Sigmoid colon (tissue), 7 donors: ENCODE data around the gene CLCN7. TPM values are rescaled to one million over a fixed set of nuclear protein-coding genes. Genes with fewer than 3 reads are reported as not detected.

Experiments
- DNase-seq: peaks from one replicate; pipeline ENCODE4 v3.0.0-alpha.2; 2019
- H3K27ac ChIP-seq, 4 donors: fragments of 200-600 bp; sonication (generic); one replicate each; pipeline ENCODE4 v1.5.1; 2016 to 2019; ENCODE audit warnings: mild to moderate bottlenecking in 1 of 4
- H3K27me3 ChIP-seq, 3 donors: fragments of 200-600 bp; sonication (generic); one replicate each; pipeline ENCODE4 v1.5.1; 2019; ENCODE audit warnings: mild to moderate bottlenecking in 1 of 3
- H3K36me3 ChIP-seq, 4 donors: fragments of 200-600 bp; sonication (generic); one replicate each; pipeline ENCODE4 v1.5.1; 2016 to 2019
- H3K4me1 ChIP-seq, 4 donors: fragments of 200-600 bp; sonication (generic); one replicate each; pipeline ENCODE4 v1.5.1; 2017 to 2019
- H3K4me3 ChIP-seq, 4 donors: fragments of 200-600 bp; sonication (generic); one replicate each; pipeline ENCODE4 v1.5.1; 2017 to 2019; ENCODE audit warnings: mild to moderate bottlenecking in 2 of 4, moderate library complexity in 1 of 4
- H3K9me3 ChIP-seq, 4 donors: fragments of 200-600 bp in 3 of 4; sonication (generic) in 3 of 4; one replicate each; pipeline versions ENCODE4 v1.5.1 to v1.6.1; 2013 to 2019
- EP300 ChIP-seq, 4 donors: sonication (generic); formaldehyde crosslinking; IDR thresholded peaks; one replicate each; pipeline ENCODE4 v1.6.1; 2017; ENCODE audit warnings: antibody characterized with exemption in 4 of 4
- POLR2A ChIP-seq, 2 donors: fragments of 450-650 bp; IDR thresholded peaks; one replicate each; pipeline ENCODE4 v1.6.1; 2016; ENCODE audit warnings: antibody characterized with exemption in 2 of 2, mild to moderate bottlenecking in 2 of 2, moderate library complexity in 2 of 2
- POLR2AphosphoS5 ChIP-seq, 4 donors: sonication (generic); formaldehyde crosslinking; IDR thresholded peaks; one replicate each; pipeline ENCODE4 v1.6.1; 2017; ENCODE audit warnings: antibody characterized with exemption in 4 of 4
- WGBS, 2 donors: extraction: QIAGEN DNeasy Blood & Tissue Kit; methylation state at CpG; one replicate each; pipeline ENCODE4 v1.1.7; 2013; 5-methylcytosine and 5-hydroxymethylcytosine counted together
- intact Hi-C: fragments of 100-400 bp; cut with DNase I; formaldehyde crosslinking; loops from one replicate; pipeline ENCODE4 v1.15.1; 2023
- polyA plus RNA-seq, 3 donors: library from polyadenylated mRNA; stranded (reverse); fragments of 200-250 nt; gene quantifications; one replicate each; pipeline ENCODE4 v1.2.3, GENCODE V29; 2013
- total RNA-seq, 4 donors: library from RNA; depleted of rRNA; stranded (reverse); fragments of >200 nt; gene quantifications; one replicate each; pipeline ENCODE4 v1.1.0, GENCODE V29; 2016
- TF ChIP-seq, protein P1 (sequence below), 4 experiments: fragments of 450-650 bp in 3 of 4; fragments of 200-600 bp in 1 of 4; IDR thresholded peaks; one replicate each; pipeline ENCODE4 v1.5.1; 2016 to 2019; ENCODE audit warnings: antibody characterized with exemption in 4 of 4, mild to moderate bottlenecking in 3 of 4, moderate library complexity in 2 of 4
- donor health status: healthy with polysubstance abuse.
- donor health status: Bipolar disorder and iron deficiency.
- donor health status: healthy.

The CLCN7 gene
- total and polyA plus RNA-seq, 7 donors: 4.2 to 78.7 (median 38.7) TPM

DNA sequence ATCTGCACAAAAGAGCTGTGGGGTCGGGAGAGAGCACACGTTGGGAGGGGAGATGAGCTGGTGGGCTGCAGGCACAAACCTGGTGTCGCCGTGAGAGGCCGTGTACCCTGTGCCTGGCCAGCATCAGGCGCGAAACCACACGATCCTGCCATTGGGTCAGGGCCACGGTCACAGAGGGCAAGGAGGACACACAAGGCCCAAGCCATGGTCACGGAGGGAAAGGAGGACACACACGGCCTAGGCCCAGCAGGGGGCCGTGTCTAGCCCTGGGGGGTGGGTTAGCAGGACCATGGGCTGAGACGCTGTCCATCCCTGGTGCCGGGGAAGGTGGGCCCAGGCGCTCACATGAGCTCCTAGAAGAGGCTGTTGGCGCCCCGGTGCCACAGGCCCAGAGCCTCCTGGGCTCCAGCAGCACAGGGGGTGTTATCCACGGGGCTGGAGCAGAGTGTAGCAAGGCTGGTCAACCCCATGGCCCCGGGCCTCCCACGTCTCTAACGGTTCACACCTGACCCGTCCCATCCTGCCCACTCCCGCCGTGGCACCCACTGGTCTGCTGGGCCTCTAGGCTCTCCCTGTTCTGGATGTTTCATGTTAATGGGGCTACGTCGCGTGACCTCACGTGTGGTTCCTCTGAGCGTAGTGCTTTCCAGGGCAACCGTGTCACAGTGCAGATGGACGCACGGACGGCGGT lies 23.0 kb downstream of the CLCN7 start:
- TF ChIP-seq POLR2A (IDR thresholded peaks at IDR 0.05) (no peak), EP300 (IDR thresholded peaks at IDR 0.05) (no peak), POLR2AphosphoS5 (IDR thresholded peaks at IDR 0.05) (no peak)
- TF ChIP-seq, protein P1, sequence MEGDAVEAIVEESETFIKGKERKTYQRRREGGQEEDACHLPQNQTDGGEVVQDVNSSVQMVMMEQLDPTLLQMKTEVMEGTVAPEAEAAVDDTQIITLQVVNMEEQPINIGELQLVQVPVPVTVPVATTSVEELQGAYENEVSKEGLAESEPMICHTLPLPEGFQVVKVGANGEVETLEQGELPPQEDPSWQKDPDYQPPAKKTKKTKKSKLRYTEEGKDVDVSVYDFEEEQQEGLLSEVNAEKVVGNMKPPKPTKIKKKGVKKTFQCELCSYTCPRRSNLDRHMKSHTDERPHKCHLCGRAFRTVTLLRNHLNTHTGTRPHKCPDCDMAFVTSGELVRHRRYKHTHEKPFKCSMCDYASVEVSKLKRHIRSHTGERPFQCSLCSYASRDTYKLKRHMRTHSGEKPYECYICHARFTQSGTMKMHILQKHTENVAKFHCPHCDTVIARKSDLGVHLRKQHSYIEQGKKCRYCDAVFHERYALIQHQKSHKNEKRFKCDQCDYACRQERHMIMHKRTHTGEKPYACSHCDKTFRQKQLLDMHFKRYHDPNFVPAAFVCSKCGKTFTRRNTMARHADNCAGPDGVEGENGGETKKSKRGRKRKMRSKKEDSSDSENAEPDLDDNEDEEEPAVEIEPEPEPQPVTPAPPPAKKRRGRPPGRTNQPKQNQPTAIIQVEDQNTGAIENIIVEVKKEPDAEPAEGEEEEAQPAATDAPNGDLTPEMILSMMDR (IDR thresholded peaks at IDR 0.05): no peak
- H3K4me3 ChIP-seq: no peak overlapping the region

DNA sequence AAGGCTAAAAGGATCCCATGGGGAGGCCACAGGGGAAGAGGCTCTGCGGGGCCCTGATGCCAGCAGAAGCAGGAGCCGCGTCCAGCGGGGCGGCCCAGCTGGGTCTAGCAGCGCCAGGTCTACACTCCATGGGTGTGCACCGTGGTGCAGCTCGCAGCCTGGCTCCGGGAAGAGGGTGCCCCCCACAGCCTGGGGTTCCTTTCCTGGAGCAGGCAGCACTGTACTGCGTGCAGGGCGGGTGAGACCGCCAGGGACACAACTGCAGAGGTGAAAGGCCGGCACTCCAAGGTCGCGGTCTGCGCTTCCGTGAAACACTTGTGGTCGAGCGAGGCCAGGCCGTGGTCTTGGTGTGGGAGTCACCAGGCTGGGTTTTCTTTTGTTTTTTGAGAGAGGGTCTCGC lies 24.0 kb downstream of the CLCN7 start:
- intact Hi-C loops: no loop called here
- Histone ChIP-seq H3K27me3 (no peaks in the 10 kb centered on the region), H3K36me3 (peaks cover 18 to 100% (median 69%) of the 10 kb centered on the region in 4 donors), H3K4me1 (no peaks in the 10 kb centered on the region), H3K27ac (no peak overlapping the region), H3K4me3 (no peak overlapping the region), H3K9me3 (no peaks in the 10 kb centered on the region)
- no peak for TF ChIP-seq EP300 (IDR thresholded peaks at IDR 0.05)
- TF ChIP-seq POLR2A (IDR thresholded peaks at IDR 0.05): no peak
- TF ChIP-seq, protein P1 (IDR thresholded peaks at IDR 0.05): no peak
- no peak for TF ChIP-seq POLR2AphosphoS5 (IDR thresholded peaks at IDR 0.05)
- DNase-seq: no peak
- 96% methylated on average over 21 of the region's 21 CpGs for WGBS, 2 donors

More for the DNA sequence above, 23.0 kb downstream of the CLCN7 start:
- 96 to 97% methylated on average over 34 of the region's 34 CpGs for WGBS, 2 donors
- Histone ChIP-seq H3K36me3 (peaks cover 24 to 100% (median 66%) of the 10 kb centered on the region in 4 donors), H3K27me3 (no peaks in the 10 kb centered on the region), H3K9me3 (no peaks in the 10 kb centered on the region), H3K4me1 (no peaks in the 10 kb centered on the region), H3K27ac (no peak overlapping the region)
- intact Hi-C loops: no loop called here
- DNase-seq: no peak

- H3K36me3 ChIP-seq: peaks cover 12 to 100% (median 66%) of the 10 kb centered on the region in 4 donors
- intact Hi-C loops: no loop called here
- H3K4me3 ChIP-seq: no peak overlapping the region
- no peaks in the 10 kb centered on the region for H3K27me3 ChIP-seq
- no peak for DNase-seq
- 91 to 94% methylated on average over 29 of the region's 29 CpGs for WGBS, 2 donors
- H3K4me1 ChIP-seq: no peaks in the 10 kb centered on the region
- TF ChIP-seq POLR2A (IDR thresholded peaks at IDR 0.05): no peak
- TF ChIP-seq, protein P1 (IDR thresholded peaks at IDR 0.05): no peak
- no peak for TF ChIP-seq EP300 (IDR thresholded peaks at IDR 0.05)
- TF ChIP-seq POLR2AphosphoS5 (IDR thresholded peaks at IDR 0.05): no peak
- no peak overlapping the region for H3K27ac ChIP-seq
- no peaks in the 10 kb centered on the region for H3K9me3 ChIP-seq
These were observed 24.6 kb downstream of the CLCN7 start for GRCh38 chr16:1450218-1450617.

- intact Hi-C loops: no loop called here
- no peak overlapping the region for H3K4me3 ChIP-seq
- WGBS, 2 donors: 97% methylated on average over 25 of the region's 25 CpGs
- no peaks in the 10 kb centered on the region for H3K27me3 ChIP-seq
- no peak overlapping the region for H3K27ac ChIP-seq
- peaks cover 9 to 95% (median 59%) of the 10 kb centered on the region in 4 donors for H3K36me3 ChIP-seq
- no peaks in the 10 kb centered on the region for H3K4me1 ChIP-seq
- no peaks in the 10 kb centered on the region for H3K9me3 ChIP-seq
- TF ChIP-seq POLR2A (IDR thresholded peaks at IDR 0.05) (no peak), POLR2AphosphoS5 (IDR thresholded peaks at IDR 0.05) (no peak), EP300 (IDR thresholded peaks at IDR 0.05) (no peak)
- TF ChIP-seq, protein P1 (IDR thresholded peaks at IDR 0.05): no peak
- DNase-seq: no peak
These were observed 25.5 kb downstream of the CLCN7 start for GRCh38 chr16:1449201-1449788.
